Adrenal gland (tissue), 5 donors: ENCODE data around the gene SLC25A47.

ENCODE experiments used
- POLR2A ChIP-seq, 2 donors: fragments of 450-650 bp; IDR thresholded peaks; one replicate each; pipeline ENCODE4 v1.6.1; 2017; ENCODE audit warnings: antibody characterized with exemption in 2 of 2, mild to moderate bottlenecking in 2 of 2, moderate library complexity in 1 of 2
- TF ChIP-seq, protein P1 (sequence below), 6 experiments: fragments of 450-650 bp in 4 of 6; fragments of 200-600 bp in 2 of 6; sonication (generic) in 1 of 6; IDR thresholded peaks; 1 replicate in 5 of 6; 2 replicates in 1 of 6; pipeline versions ENCODE4 v1.5.1 to v1.8.0; 2016 to 2021; ENCODE audit warnings: antibody characterized with exemption in 6 of 6, mild to moderate bottlenecking in 2 of 6, moderate library complexity in 1 of 6
- donor health status: DM: no; HTN: no; CAD: no.

DNA sequence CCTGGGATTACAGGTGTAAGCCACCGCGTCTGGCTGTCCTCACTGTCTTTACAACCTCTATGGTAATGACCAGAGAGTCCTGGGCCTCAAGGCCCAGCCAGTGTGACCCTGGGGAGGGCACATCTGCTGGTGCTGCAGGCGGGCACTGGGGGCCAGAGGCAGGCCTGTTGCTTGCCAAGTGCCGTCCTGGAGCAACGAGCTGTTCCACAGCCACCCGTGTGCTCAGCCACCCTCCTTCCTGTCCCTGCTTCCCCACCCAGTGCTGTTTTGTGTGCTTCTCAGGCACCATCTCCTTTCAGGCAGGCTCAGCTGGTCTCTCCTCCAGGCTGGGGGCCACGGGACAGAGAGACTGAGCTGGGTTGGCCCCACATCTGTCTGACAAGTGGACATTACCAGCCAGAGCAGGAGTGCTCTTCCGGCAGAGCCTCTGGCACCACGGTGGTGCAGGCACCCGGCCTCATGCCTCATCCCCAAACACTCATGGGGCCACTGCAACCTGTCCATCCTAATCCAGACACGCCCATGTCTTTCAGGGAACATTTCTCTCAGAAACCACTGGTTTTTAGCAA lies 9.0 kb downstream of the SLC25A47 start:
- TF ChIP-seq, protein P1, sequence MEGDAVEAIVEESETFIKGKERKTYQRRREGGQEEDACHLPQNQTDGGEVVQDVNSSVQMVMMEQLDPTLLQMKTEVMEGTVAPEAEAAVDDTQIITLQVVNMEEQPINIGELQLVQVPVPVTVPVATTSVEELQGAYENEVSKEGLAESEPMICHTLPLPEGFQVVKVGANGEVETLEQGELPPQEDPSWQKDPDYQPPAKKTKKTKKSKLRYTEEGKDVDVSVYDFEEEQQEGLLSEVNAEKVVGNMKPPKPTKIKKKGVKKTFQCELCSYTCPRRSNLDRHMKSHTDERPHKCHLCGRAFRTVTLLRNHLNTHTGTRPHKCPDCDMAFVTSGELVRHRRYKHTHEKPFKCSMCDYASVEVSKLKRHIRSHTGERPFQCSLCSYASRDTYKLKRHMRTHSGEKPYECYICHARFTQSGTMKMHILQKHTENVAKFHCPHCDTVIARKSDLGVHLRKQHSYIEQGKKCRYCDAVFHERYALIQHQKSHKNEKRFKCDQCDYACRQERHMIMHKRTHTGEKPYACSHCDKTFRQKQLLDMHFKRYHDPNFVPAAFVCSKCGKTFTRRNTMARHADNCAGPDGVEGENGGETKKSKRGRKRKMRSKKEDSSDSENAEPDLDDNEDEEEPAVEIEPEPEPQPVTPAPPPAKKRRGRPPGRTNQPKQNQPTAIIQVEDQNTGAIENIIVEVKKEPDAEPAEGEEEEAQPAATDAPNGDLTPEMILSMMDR (IDR thresholded peaks at IDR 0.05) = no peak
- no peak for TF ChIP-seq POLR2A (IDR thresholded peaks at IDR 0.05)
